ENCODE results near the gene ZNF445.

The ZNF445 gene

GRCh38 chr3:44396200-44397171 is 81.0 kb downstream of the ZNF445 start:
- DNase-seq = no peak

GRCh38 chr3:44395714-44396113 is 81.8 kb downstream of the ZNF445 start:
- no peak for DNase-seq

GRCh38 chr3:44392489-44392888 is 85.0 kb downstream of the ZNF445 start:
- no peak for DNase-seq

GRCh38 chr3:44387404-44387803 is 90.1 kb downstream of the ZNF445 start:
- no peak for DNase-seq
